ENCODE data around the gene LRRC58.

DNA sequence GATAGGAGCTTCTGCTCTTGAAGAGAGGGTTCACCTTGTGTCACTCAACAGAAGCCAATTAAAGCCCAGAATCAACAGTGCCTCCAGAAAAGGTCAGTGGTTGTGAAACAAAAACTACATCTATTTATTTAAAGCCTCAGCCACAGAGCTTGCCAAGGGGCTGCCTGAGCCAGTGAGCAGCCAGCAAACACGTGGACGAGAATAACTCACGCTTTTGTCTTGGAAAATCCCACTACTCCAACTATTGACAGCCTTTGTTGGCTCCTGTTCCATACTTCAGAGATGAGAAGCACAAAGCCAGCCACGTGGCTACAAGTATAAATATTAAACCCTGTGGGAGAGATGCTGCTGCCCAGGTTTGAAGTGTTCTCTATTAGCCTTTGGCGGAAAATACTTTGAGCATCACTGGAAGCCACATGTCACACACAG lies 74.4 kb downstream of the LRRC58 start:
- no peak for TF ChIP-seq CTCF (IDR thresholded peaks at IDR 0.05)
- TF ChIP-seq POLR2A (IDR thresholded peaks at IDR 0.05), result no peak
